CD4-positive, CD25-positive, alpha-beta regulatory T cell (primary cell): ENCODE measurements around the gene LYST. TPM values are rescaled to one million over a fixed set of nuclear protein-coding genes. Genes with fewer than 3 reads are reported as not detected.

ENCODE experiments used
- ATAC-seq, 2 donors: fragments of 150-1000 bp; cut with Tn5 transposase; one replicate each; pipeline ENCODE4 v1.10.0; 2021; ENCODE audit warnings: low read depth in 2 of 2, moderate number of reproducible peaks in 2 of 2, moderate library complexity in 1 of 2
- DNase-seq, 3 donors: peaks; one replicate each; pipeline versions ENCODE4 v3.0.0 to v3.0.0-alpha.2; 2012 to 2022; ENCODE audit warnings: mixed read lengths in 1 of 3
- H3K27ac ChIP-seq: one replicate; pipeline ENCODE4 v1.7.0; 2013; ENCODE audit warnings: mild to moderate bottlenecking, low read length; ENCODE audit not compliant: insufficient read depth, poor library complexity, severe bottlenecking
- H3K27me3 ChIP-seq: one replicate; pipeline ENCODE4 v1.7.0; 2013; ENCODE audit warnings: low read length; ENCODE audit not compliant: control insufficient read depth, insufficient read depth
- H3K36me3 ChIP-seq: one replicate; pipeline ENCODE4 v1.7.0; 2013; ENCODE audit warnings: mild to moderate bottlenecking, low read length, moderate library complexity; ENCODE audit not compliant: control insufficient read depth, insufficient read depth
- H3K4me1 ChIP-seq: 2 replicates; pipeline ENCODE4 v1.7.0; 2013; ENCODE audit warnings: mild to moderate bottlenecking, low read length; ENCODE audit not compliant: insufficient read depth, control insufficient read depth, poor library complexity, severe bottlenecking
- H3K4me3 ChIP-seq: one replicate; pipeline ENCODE4 v1.7.0; 2013; ENCODE audit warnings: low read depth, mild to moderate bottlenecking, low read length, moderate library complexity
- H3K9me3 ChIP-seq, 2 experiments: 1 replicate in 1 of 2; 2 replicates in 1 of 2; pipeline ENCODE4 v1.7.0; 2013; ENCODE audit warnings: low read length in 2 of 2, mild to moderate bottlenecking in 1 of 2, moderate library complexity in 1 of 2; ENCODE audit not compliant: control insufficient read depth in 2 of 2
- H3K27ac Mint-ChIP-seq, 3 donors: one replicate each; pipeline ENCODE4 v1.8.0; 2020 to 2022; ENCODE audit warnings: mild to moderate bottlenecking in 3 of 3, mixed read lengths in 3 of 3, moderate library complexity in 2 of 3
- H3K27me3 Mint-ChIP-seq: one replicate; pipeline ENCODE4 v1.8.0; 2022; ENCODE audit warnings: mild to moderate bottlenecking, mixed read lengths
- H3K36me3 Mint-ChIP-seq: one replicate; pipeline ENCODE4 v1.8.0; 2020; ENCODE audit warnings: mixed read lengths
- H3K4me1 Mint-ChIP-seq, 4 donors: one replicate each; pipeline ENCODE4 v1.8.0; 2020 to 2022; ENCODE audit warnings: mixed read lengths in 4 of 4, mild to moderate bottlenecking in 1 of 4
- H3K4me3 Mint-ChIP-seq, 4 donors: one replicate each; pipeline ENCODE4 v1.8.0; 2020 to 2022; ENCODE audit warnings: mild to moderate bottlenecking in 4 of 4, mixed read lengths in 4 of 4, moderate library complexity in 3 of 4
- H3K9me3 Mint-ChIP-seq, 7 donors: one replicate each; pipeline ENCODE4 v1.8.0; 2020 to 2022; ENCODE audit warnings: mixed read lengths in 7 of 7, mild to moderate bottlenecking in 3 of 7, moderate library complexity in 2 of 7
- polyA plus RNA-seq, 4 donors: library from polyadenylated mRNA; unstranded; fragments of 300-500 nt; fragmentation: Illumina TruSeq; gene quantifications; one replicate each; pipeline ENCODE4 v1.2.3, GENCODE V29; 2021
- total RNA-seq: library from RNA; stranded (reverse); gene quantifications from one replicate; pipeline ENCODE4 v1.2.3, GENCODE V29; 2022

The LYST gene
- total and polyA plus RNA-seq, 5 donors from 2014 or later: 8.1 to 32.5 (median 9.6) TPM

- no peaks in the 10 kb centered on the region for H3K4me1 ChIP-seq
- Mint-ChIP-seq H3K27ac (no peak overlapping the region), H3K36me3 (no peaks in the 10 kb centered on the region), H3K9me3 (peaks cover 0 to 1% (median 0%) of the 10 kb centered on the region in 7 donors), H3K4me1 (peaks cover 0 to 4% (median 2%) of the 10 kb centered on the region in 4 donors), H3K27me3 (no peaks in the 10 kb centered on the region), H3K4me3 (no peak overlapping the region)
- no peaks in the 10 kb centered on the region for H3K36me3 ChIP-seq
- H3K9me3 ChIP-seq: no peaks in the 10 kb centered on the region
- H3K4me3 ChIP-seq: no peak overlapping the region
- DNase-seq (no peak), ATAC-seq (no peak)
- no peaks in the 10 kb centered on the region for H3K27me3 ChIP-seq
- no peak overlapping the region for H3K27ac ChIP-seq
Observed at GRCh38 chr1:235898126-235898525, 31.4 kb upstream of the LYST start.

- no peaks in the 10 kb centered on the region for H3K36me3 ChIP-seq
- no peaks in the 10 kb centered on the region for H3K4me1 ChIP-seq
- no peaks in the 10 kb centered on the region for H3K9me3 ChIP-seq
- no peak overlapping the region for H3K4me3 ChIP-seq
- peaks cover under 1 to 6% (median 3%) of the 10 kb centered on the region in 4 donors for H3K4me1 Mint-ChIP-seq
- no peak overlapping the region for H3K27ac ChIP-seq
- no peak for ATAC-seq
- DNase-seq: no peak
- no peaks in the 10 kb centered on the region for H3K27me3 ChIP-seq
- no peak overlapping the region for H3K4me3 Mint-ChIP-seq
- H3K9me3 Mint-ChIP-seq: peaks cover 0 to 1% (median 0%) of the 10 kb centered on the region in 7 donors
- no peaks in the 10 kb centered on the region for H3K36me3 Mint-ChIP-seq
- no peak overlapping the region for H3K27ac Mint-ChIP-seq
- no peaks in the 10 kb centered on the region for H3K27me3 Mint-ChIP-seq
Observed at GRCh38 chr1:235893840-235894239, 27.1 kb upstream of the LYST start.

- H3K4me1 ChIP-seq: peaks cover 9% of the 10 kb centered on the region
- DNase-seq: no peak
- H3K27me3 ChIP-seq: no peaks in the 10 kb centered on the region
- no peak for ATAC-seq
- H3K9me3 ChIP-seq: no peaks in the 10 kb centered on the region
- H3K27ac Mint-ChIP-seq: no peak overlapping the region
- no peak overlapping the region for H3K4me3 Mint-ChIP-seq
- H3K27ac ChIP-seq: no peak overlapping the region
- H3K9me3 Mint-ChIP-seq: peaks cover 0 to 1% (median 0%) of the 10 kb centered on the region in 7 donors
- peaks cover 7 to 11% (median 10%) of the 10 kb centered on the region in 4 donors for H3K4me1 Mint-ChIP-seq
- H3K27me3 Mint-ChIP-seq: no peaks in the 10 kb centered on the region
- no peaks in the 10 kb centered on the region for H3K36me3 Mint-ChIP-seq
- H3K36me3 ChIP-seq: no peaks in the 10 kb centered on the region
- no peak overlapping the region for H3K4me3 ChIP-seq
Observed at GRCh38 chr1:235892734-235893413, 26.2 kb upstream of the LYST start.

- Mint-ChIP-seq H3K27ac (no peak overlapping the region), H3K4me1 (peaks cover 13 to 18% (median 15%) of the 10 kb centered on the region in 4 donors), H3K4me3 (no peak overlapping the region), H3K9me3 (no peaks in the 10 kb centered on the region), H3K36me3 (no peaks in the 10 kb centered on the region), H3K27me3 (no peaks in the 10 kb centered on the region)
- Histone ChIP-seq H3K4me1 (peaks cover 11% of the 10 kb centered on the region), H3K4me3 (no peak overlapping the region), H3K27ac (no peak overlapping the region), H3K27me3 (no peaks in the 10 kb centered on the region), H3K36me3 (no peaks in the 10 kb centered on the region), H3K9me3 (no peaks in the 10 kb centered on the region)
- DNase-seq: no peak
- no peak for ATAC-seq
Observed at GRCh38 chr1:235892202-235892601, 25.5 kb upstream of the LYST start.

- H3K36me3 ChIP-seq: no peaks in the 10 kb centered on the region
- Mint-ChIP-seq H3K4me1 (peaks cover 15 to 28% (median 21%) of the 10 kb centered on the region in 4 donors), H3K27me3 (no peaks in the 10 kb centered on the region), H3K27ac (peak overlapping the region; percentile 88 to 97 (median 90)), H3K36me3 (no peaks in the 10 kb centered on the region), H3K4me3 (peak overlapping the region; percentile 5 to 88 (median 82)), H3K9me3 (no peaks in the 10 kb centered on the region)
- H3K27ac ChIP-seq: peak overlapping the region; percentile 62
- DNase-seq (peak; percentile 9 to 88 (median 50)), ATAC-seq (peak; percentile 88 to 93)
- peak overlapping the region; percentile 80 for H3K4me3 ChIP-seq
- H3K4me1 ChIP-seq: peaks cover 11% of the 10 kb centered on the region
- H3K27me3 ChIP-seq: no peaks in the 10 kb centered on the region
- no peaks in the 10 kb centered on the region for H3K9me3 ChIP-seq
Observed at GRCh38 chr1:235888119-235888643, 21.5 kb upstream of the LYST start.

GRCh38 chr1:235887676-235888075 is 21.0 kb upstream of the LYST start:
- ATAC-seq (no peak), DNase-seq (no peak)
- Histone ChIP-seq H3K4me1 (peaks cover 11% of the 10 kb centered on the region), H3K27me3 (no peaks in the 10 kb centered on the region), H3K36me3 (no peaks in the 10 kb centered on the region), H3K27ac (peak overlapping the region; percentile 62), H3K9me3 (no peaks in the 10 kb centered on the region), H3K4me3 (no peak overlapping the region)
- Mint-ChIP-seq H3K9me3 (no peaks in the 10 kb centered on the region), H3K4me3 (peak overlapping the region in 1 of 4 donors; percentile 82), H3K4me1 (peaks cover 15 to 28% (median 21%) of the 10 kb centered on the region in 4 donors), H3K27me3 (no peaks in the 10 kb centered on the region), H3K36me3 (no peaks in the 10 kb centered on the region), H3K27ac (peak overlapping the region; percentile 88 to 90 (median 89))

GRCh38 chr1:235885655-235886262 is 19.1 kb upstream of the LYST start:
- Histone ChIP-seq H3K4me1 (peaks cover 11% of the 10 kb centered on the region), H3K27ac (no peak overlapping the region), H3K4me3 (no peak overlapping the region), H3K27me3 (no peaks in the 10 kb centered on the region), H3K9me3 (no peaks in the 10 kb centered on the region), H3K36me3 (no peaks in the 10 kb centered on the region)
- H3K9me3 Mint-ChIP-seq: no peaks in the 10 kb centered on the region
- no peaks in the 10 kb centered on the region for H3K36me3 Mint-ChIP-seq
- DNase-seq (no peak), ATAC-seq (no peak)
- H3K4me1 Mint-ChIP-seq: peaks cover 15 to 28% (median 21%) of the 10 kb centered on the region in 4 donors
- no peak overlapping the region for H3K4me3 Mint-ChIP-seq
- H3K27ac Mint-ChIP-seq: peak overlapping the region in 1 of 3 donors; percentile 27
- H3K27me3 Mint-ChIP-seq: no peaks in the 10 kb centered on the region
